ENCODE data around the gene CUX1.
"Not testable (repeated sequence)": the region's sequence is repeated elsewhere in the genome, so short reads cannot be mapped to it uniquely, and the experiment has no call there.

CUX1 gene

DNA sequence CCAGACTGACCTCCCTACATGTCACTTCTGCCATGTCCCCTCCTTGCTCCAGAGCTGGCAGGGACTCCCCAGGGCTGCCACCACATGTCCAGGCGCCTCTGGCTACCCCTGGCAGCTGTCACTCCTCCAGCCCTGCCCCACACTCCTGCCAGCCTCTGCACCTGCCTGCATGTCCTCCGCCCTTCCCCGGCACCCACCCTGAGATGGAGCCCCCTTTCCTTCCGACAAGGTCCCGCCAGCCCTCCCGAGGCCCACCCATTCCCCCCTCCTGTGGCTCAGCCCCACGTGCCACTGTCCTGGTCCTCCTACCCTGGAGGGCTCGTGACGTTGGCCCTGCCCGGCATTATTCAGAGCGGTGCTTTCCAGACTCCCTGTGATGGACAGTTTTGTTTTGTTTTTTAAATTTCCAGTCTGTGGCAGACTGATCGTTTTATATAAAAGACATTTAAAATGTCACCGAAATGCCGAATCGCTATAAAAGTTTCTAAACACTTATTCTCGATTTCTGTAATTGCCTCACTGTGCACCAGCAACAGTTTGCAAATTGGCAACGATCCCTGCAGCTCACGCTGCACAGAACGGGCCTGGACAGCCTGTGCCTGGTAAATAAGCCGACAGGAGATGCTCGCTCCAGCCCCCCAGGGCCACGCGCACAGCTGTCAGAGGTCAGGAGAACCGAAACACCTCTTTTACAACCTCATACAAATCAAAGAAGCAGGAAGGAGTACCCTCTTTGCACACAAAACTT is 358.2 kb downstream of the CUX1 start:
- peak in 36 of 58 donors; percentile 2 to 62 (median 18) for DNase-seq

DNA sequence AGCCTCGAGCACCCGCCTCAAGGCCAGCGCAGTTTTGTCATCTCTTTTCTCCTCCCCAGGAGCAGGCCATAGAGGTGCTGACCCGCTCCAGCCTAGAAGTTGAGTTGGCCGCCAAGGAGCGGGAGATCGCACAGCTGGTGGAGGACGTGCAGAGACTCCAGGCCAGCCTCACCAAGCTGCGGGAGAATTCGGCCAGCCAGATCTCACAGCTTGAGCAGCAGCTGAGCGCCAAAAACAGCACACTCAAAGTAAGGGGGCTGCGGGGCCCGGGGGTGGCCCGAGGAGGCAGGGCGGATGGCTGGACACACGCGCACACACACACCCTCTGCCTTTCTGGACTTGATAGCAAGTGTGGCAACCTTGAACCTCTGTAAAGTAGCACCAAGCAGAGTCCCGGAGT is 361.0 kb downstream of the CUX1 start:
- no peak for DNase-seq

DNA sequence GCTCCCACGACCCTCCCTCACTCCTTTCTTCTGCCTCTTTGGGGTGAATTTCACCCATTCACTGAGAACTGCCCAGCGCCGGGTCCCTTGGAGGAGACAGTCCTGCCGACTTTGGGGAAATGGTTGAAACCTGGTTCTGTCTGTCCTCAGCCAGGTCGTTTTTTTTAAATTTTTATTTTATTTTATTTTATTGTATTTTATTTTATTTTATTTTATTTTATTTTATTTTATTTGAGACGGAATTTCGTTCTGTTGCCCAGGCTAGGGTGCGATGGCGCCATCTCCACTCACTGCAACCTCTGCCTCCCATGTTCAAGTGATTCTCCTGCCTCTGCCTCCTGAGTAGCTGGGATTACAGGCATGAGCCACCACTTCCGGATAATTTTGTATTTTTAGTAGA is 363.3 kb downstream of the CUX1 start:
- no peak for DNase-seq

DNA sequence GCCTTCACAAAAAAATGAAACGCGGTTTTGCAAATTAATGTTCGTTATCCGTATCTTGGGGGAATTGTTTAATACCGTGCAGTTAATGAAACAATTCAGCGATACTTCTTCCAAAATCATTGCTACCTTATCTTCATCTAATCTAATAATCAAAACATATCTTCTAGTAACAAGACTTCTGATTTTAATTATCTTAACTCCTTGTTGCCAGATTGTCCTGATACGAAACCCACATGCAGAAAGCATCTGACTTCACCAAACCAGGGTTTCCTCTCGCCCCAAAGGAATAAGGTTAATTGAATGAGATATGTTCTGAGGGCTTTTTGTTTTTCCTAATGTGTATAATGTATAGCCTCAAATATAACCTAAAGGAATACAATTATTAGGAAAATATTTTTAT is 364.1 kb downstream of the CUX1 start:
- DNase-seq, result no peak

DNA sequence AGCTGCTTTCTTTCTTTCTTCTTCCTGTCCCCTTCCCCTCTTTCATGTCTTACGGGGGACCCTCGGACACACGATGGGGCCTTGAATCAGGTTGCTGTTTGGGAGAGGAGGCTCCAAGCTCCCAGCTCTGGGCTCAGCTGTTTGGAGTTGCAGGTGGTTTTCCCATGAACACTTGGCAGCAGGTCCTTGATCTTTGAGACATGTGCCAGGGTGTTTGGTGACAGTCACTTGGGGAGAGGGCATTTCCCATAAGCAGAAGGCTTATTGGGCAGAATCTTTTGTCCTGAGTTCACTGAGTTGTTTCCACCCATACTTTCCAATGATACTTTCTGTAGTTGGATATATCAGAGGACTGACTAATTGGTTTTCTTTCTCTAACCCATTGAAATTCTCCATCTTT is 364.6 kb downstream of the CUX1 start:
- no peak for DNase-seq

DNA sequence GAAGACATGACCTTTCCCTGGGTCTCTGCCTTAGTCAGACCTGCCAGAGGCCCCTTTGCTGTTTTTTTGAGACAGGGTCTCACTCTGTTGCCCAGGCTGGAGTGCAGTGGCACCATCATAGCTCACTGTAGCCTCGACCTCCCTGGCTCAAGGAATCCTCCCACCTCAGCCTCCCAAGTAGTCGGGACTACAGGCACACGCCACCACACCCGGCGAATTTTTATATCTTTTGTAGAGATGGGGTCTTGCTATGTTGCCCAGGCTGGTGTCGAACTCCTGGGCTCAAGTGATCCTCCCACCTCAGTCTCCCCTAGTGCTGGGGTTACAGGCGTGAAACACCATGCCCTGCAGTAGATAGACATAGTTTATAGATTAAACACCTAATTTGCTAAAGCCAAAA is 366.4 kb downstream of the CUX1 start:
- DNase-seq, result not testable (repeated sequence)

DNA sequence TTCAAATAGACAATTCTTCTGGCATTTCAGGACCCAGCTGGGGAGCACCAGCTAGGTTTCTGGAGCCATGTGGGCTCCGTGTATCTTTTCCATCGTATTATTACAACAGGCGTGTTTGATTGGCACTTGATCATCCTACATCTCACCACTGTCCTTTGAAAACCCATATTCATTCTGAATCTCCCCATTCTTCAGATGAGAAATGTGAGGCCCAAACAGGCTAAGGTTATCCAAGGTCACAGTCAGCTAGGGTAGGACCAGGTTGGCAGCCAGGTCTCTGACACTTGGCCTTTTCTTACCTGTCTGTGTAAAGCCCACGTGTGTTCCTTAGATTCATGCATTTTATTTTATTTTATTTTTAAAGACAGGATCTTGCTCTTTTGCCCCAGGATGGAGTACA is 366.9 kb downstream of the CUX1 start:
- no peak for DNase-seq

DNA sequence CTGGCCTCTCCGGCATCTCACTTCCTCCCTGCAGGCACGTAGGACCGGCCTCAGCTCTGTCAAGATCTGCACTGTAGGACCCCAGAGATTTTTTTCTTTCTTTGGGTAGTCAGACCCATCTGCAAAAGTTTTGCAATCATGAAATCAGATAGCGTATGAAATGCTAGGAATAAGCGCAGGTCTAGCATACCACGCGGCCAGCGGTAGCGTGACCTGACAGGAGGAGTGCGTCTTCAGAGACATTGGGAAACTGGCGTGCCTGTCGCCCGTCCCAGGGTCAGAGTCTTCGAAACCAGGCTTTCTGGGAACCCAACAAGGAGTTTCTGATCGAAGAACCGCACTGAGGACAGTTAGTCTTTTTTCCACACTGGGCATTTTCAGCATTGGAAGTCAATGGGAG is 368.4 kb downstream of the CUX1 start:
- DNase-seq, result no peak

DNA sequence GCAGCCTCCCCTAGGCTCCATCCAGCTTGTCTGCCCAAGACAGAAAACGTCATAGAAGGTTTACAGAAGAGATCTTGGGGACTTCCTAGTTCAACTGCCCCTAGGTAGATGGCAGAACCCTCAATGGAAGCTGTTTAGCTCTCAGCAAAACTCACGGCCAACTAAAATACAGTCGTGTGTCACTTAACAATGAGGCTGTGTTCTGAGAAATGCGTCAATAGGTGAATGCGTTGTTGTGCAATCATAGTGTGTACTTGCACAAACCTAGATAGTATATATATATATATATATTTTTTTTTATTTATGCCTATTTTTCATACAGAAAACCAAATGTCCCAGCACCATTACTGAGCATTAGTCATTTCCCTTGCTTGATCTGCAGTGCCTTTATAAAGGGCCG is 368.9 kb downstream of the CUX1 start:
- no peak for DNase-seq

DNA sequence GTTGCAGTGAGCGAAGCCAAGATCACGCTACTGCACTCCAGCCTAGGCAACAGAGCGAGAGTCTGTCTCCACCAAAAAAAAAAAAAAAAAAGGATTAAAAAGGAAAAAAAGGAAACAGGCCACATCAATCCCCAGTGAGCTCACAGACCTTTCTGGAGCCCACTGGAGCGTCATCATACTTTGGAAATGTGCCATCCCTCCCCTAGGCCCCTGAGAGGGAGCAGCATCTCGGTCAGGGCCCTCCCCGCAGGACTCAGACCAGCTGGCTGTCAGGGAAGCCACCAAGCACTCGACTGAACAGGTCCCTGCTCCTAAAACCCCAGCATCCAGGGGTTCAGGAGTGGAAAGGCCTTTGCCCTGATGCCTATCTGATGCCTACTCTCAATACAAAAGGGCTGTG is 371.3 kb downstream of the CUX1 start:
- DNase-seq, result no peak

DNA sequence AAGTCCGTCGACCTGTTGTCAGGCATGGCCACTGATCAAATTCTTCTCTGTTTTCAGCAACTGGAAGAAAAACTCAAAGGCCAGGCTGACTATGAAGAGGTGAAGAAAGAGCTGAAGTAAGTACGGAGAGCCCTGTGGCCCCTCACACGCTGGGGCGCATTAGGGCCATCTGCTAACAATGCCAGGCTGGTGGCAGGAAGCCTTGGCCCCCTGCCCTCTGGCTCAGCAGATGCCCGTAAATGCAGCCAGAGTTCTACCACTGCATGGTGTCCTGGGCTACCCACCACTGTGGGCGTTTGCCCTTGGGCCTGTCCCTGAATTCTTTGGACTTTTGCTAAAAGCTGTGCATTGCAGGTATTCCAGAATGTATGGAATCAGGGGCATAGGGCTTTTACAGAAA is 372.3 kb downstream of the CUX1 start:
- DNase-seq, result peak in 10 of 58 donors; percentile 1 to 22 (median 10)

DNA sequence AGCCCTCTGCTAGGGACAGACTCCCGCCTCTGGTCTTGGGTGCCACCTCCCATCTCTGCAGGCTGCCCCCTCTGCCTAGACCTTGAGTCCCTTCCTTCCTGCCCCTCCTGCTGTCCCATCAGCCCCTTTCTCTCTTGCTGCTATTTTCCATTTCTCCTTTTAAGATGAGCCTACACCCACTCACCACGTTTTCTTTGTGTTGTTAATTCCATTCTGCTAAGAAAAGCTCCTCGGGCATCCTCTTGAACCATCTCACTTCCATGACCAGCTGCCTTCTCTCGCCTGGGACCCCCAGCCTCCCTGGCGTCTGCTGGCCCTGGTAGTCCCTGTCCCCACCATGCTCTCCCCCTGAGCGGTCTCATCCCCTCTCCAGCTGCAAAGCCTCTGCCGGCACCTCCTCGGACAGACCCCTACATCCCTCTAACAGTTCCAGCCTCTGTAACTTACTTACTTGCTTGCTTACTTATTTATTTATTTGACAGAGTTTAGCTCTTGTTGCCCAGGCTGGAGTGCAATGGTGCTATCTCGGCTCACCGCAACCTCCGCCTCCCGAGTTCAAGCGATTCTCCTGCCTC is 373.4 kb downstream of the CUX1 start:
- no peak for DNase-seq

DNA sequence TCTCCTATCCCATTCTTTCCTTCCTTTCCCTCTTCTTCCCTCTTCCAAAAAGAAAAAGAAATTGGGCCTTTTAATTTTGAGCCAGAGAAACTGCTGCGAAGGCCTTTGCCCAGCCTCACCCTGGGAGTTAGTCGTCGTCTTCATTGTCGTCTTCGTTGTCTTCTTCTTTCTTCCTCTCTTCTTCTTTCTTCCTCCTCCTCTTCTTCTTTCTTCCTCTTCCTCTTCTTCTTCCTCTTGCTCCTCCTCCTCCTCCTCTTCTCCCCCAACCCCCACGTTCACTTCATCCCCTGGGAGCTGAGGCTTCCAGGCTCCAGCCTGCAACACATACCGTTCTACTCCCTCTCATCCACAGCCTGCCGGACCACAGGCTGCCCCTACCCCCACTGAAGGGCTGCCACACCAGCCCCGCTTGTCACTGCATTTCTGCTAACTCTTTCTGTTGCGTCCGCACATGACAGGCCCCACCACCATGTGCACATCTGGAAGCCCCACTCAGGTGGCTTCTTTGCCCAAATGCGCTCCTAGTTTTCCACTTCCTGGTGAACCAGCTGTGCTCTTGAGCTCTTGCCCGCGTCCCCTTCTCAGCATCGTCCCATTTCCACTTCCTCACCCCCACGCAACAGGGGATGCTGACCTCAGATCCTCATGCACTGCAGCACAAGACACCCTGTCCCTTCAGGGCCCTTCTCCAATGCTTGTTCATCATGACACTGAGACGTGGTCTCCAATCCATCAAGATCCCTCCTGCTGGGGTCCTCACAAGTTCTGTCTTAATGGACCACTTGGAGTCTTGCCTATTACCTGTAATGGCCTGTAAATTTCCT is 374.3 kb downstream of the CUX1 start:
- no peak for DNase-seq

DNA sequence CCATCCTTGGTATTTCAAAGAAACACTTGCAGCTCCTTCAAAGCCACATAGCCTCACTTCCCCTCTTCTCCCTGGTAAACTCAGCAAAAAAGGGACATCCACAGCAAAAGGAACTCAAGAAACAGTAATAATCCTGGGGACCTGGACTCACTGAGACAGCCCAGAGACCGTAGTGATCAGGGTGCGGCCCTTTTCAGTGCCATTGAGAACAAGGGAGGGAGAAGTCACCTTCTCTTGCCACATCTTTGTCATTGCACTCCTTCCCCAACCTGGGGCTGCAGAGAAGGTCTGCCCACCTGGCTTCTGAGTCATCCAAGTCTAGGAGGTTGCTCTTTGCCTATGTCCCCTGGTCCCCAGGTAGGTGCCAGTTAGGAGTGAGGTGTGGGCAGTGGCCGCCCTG is 375.4 kb downstream of the CUX1 start:
- DNase-seq, result no peak

DNA sequence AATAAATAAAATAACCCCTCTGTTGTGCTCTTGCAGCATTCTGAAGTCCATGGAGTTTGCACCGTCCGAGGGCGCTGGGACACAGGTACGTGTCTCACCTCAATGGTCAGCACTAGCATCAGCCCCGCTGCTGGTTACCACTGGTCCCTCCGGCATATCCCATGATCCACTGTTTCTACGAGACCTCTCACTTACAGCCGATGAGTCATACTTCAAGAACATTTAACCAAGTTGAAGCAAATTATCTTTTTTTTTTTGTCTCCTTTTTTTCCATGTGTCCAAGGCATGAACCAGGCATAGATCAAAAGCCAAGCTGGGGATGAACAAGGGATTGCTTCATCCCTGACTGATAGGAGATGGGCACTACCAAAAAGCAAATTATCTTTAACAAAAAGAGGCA is 376.4 kb downstream of the CUX1 start:
- DNase-seq, result no peak

DNA sequence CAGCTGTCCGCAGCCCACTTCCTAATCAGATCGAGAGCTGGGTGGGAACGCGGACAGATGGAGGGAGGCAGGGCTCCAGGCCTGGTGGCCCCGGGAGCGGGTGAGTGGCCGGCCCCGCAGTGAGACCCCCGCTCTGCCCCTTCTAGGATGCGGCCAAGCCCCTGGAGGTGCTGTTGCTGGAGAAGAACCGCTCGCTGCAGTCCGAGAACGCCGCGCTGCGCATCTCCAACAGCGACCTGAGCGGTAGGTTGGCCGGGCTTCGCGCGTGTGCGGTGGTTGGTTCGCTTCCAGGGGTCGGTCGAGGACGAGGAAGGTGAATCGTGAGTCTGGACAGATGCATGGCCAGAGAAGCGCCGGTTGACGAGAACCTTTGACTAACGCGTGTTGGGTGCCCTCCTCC is 377.9 kb downstream of the CUX1 start:
- DNase-seq, result no peak

DNA sequence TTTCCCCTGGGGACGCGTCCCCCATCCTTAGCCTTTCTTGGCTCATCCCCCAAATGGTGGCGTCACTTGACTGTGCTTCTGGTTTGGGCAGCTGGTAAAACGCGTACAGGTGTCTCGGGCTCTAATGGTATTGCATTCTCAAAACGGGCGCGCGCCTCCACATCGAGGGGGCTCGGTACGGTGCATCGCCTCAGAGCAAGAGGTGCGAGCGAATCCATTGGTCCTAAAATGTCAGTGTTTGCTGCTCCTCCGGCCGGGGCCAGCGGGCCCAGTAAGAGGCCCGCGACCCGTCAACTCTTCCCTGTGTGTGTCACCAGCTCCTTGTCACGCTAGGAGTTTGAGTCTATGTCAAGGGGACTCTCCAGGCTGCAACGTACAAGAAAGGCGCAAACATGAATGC is 378.6 kb downstream of the CUX1 start:
- DNase-seq, result no peak

DNA sequence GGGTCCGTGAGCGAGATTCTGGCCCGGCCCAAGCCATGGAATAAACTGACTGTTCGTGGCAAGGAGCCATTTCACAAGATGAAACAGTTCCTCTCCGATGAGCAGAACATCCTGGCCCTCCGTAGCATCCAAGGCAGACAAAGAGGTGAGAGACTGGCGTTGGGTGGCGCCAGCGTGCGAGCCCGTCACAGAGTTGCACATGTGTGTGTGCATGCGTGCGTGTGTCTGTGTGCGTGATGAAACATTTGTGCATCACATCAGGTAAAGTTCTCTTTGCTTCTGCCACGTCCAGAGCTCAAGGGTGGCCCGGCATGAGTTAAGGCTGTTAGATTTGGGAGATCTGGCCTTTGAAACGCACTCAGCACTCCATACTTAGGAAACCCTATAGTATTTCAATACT is 379.7 kb downstream of the CUX1 start:
- DNase-seq, result no peak

DNA sequence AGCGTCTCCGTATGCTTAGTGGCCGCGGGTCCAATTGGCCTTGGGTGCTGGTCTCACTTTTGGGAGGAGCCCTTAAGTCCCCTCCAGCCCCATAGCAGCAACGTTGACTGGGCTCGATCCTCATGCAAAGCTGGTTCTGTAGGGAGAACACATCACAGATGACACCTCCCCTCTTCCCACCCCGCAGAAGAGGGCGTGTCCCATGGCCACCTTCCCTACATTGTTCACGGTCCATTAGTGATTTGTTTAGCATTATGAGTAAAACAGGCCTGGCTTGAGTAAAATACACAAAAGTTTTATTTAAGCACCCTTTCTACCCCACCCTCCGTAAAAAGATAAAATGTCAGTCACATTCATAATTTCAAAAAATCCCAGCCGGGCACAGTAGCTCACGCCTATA is 380.2 kb downstream of the CUX1 start:
- DNase-seq, result no peak

DNA sequence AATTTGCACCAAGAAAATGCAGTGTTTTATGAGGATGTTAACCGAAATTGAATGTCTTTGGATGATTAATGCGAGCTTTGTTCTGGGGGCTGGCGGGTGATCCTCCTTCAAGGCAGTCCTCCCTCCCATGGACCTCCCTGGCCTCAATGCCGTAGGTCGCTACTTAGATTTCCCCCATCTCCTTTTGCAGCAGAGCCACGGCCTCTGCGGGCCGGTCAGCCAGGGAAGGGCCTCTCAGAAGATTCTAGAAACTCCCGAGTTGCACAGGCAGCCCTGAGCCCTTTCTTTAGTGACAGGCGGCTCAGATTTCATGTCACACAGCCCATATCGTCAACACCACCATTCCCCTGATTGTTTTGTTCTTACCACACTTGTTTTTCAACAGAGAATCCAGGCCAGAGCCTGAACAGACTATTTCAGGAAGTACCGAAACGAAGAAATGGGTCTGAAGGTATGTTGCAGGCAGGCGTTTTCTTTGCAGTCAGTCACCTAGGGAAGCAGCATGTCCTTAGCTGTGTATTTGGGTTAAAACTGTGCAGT is 381.1 kb downstream of the CUX1 start:
- DNase-seq, result no peak

DNA sequence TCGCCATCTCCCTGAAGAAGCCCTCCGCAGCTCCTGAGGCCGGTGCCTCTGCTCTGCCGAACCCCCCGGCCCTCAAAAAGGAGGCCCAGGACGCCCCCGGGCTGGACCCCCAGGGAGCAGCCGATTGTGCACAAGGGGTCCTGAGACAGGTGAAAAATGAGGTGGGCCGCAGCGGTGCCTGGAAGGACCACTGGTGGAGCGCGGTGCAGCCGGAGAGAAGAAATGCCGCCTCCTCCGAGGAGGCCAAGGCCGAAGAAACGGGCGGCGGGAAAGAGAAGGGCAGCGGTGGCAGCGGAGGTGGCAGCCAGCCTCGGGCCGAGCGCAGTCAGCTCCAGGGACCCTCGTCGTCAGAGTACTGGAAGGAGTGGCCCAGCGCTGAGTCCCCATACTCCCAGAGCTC is 384.1 kb downstream of the CUX1 start:
- DNase-seq, result no peak

DNA sequence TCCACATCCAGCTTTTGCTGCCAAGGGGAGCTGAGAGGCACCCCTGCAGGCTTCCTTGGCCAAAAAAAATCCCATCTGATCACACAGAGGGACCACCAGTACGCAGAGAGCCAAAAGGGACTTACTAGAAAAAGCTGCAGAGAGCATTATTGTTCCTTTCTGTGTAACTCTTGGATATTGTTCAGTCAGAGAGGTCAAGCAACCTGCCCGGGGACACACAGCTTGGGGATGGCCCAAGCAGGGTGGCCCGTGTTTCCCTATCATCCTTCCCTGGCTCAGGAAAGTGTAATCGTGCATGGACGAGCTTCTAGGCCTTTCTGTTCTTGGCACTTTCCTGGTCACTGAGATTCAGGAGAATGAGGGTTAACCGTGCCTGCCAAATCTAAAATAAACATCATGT is 385.1 kb downstream of the CUX1 start:
- no peak for DNase-seq
